ENCODE data around the gene PCYT1A. TPM values are rescaled to one million over a fixed set of nuclear protein-coding genes. Genes with fewer than 3 reads are reported as not detected.

PCYT1A gene
- total RNA-seq, 1 donor from 2014 or later = 54.6 TPM

DNA sequence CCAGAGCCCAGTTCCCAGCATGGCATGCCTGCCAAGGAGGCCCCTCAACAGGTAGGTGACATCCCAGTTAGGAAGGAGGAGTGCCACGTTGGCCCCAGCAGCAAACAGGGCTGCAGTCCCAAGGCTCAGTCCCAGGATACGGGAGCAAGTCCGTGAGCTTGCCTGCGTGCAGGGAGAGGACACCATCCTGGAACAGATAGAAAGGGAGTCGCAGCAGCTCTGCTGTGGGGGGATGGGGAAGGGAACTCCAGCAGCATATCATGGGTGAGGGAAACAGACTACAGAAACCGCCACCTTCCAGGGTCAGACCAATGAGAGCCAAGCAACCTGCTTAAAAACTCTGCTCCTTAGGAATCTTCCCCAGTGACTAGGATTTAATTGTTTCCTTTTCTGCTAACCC lies 39.9 kb upstream of the PCYT1A start:
- Mint-ChIP-seq H3K36me3 (ENCODE audit: low read depth) (no peaks in the 10 kb centered on the region), H3K27ac (no peak overlapping the region)

DNA sequence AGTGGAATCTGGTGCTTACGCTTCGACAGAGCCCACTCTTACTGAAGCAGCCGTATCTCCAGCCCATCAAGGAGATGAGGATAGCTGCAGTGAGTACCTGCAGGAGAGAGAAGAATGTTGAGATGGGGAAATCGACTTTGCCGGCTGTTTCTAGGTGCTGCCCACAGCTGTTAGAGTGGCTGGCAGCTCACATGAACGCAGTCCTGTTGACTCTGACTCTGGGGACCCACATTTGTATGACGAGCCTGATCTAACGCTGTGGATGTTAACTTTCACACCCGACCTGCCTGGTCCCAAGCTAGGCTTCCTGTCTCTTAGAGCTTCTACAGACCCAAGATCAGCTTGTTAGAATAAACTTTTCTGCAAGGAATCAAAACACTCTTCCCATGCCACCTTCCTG lies 39.4 kb upstream of the PCYT1A start:
- H3K4me1 Mint-ChIP-seq = no peaks in the 10 kb centered on the region
- ATAC-seq (ENCODE audit: low read depth) = no peak
- TF ChIP-seq, protein P1, sequence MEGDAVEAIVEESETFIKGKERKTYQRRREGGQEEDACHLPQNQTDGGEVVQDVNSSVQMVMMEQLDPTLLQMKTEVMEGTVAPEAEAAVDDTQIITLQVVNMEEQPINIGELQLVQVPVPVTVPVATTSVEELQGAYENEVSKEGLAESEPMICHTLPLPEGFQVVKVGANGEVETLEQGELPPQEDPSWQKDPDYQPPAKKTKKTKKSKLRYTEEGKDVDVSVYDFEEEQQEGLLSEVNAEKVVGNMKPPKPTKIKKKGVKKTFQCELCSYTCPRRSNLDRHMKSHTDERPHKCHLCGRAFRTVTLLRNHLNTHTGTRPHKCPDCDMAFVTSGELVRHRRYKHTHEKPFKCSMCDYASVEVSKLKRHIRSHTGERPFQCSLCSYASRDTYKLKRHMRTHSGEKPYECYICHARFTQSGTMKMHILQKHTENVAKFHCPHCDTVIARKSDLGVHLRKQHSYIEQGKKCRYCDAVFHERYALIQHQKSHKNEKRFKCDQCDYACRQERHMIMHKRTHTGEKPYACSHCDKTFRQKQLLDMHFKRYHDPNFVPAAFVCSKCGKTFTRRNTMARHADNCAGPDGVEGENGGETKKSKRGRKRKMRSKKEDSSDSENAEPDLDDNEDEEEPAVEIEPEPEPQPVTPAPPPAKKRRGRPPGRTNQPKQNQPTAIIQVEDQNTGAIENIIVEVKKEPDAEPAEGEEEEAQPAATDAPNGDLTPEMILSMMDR (IDR thresholded peaks at IDR 0.05) = no peak
- POLR2A ChIA-PET = no interaction called here
- no peak for DNase-seq
- no peak overlapping the region for H3K4me3 Mint-ChIP-seq
- CTCF ChIA-PET = no interaction called here
- intact Hi-C loops (cut with micrococcal nuclease) = no loop called here
- H3K9me3 Mint-ChIP-seq = no peaks in the 10 kb centered on the region
- no peaks in the 10 kb centered on the region for H3K27me3 Mint-ChIP-seq
- H3K27ac Mint-ChIP-seq = no peak overlapping the region
- H3K36me3 Mint-ChIP-seq (ENCODE audit: low read depth) = no peaks in the 10 kb centered on the region

More for the DNA sequence above, 39.9 kb upstream of the PCYT1A start:
- DNase-seq = no peak
- ATAC-seq (ENCODE audit: low read depth) = no peak
- Mint-ChIP-seq H3K4me1 (no peaks in the 10 kb centered on the region), H3K4me3 (no peak overlapping the region), H3K9me3 (no peaks in the 10 kb centered on the region), H3K27me3 (no peaks in the 10 kb centered on the region)
- ChIA-PET CTCF (no interaction called here), POLR2A (no interaction called here)
- TF ChIP-seq, protein P1 (IDR thresholded peaks at IDR 0.05) = no peak
- intact Hi-C loops (cut with micrococcal nuclease) = no loop called here

DNA sequence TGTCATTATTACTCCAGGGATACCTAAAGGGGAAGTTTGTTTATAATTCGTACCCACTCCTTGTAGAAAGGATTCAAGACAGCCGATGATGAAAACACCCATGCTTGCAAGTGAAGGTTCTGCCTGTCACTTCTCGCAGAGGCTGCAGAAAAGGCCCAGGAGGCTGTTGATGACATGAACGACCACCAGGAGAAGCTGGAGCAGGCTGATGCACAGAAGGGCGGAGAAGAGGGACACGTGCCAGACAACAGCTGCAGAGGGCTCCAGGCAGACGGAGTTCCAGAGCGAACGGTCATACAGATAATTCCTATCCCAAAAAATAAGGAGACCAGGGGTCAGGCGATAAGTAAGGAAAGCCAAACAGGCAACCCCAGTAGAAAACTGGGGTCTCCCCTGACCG lies 36.2 kb upstream of the PCYT1A start:
- H3K27ac Mint-ChIP-seq = no peak overlapping the region

DNA sequence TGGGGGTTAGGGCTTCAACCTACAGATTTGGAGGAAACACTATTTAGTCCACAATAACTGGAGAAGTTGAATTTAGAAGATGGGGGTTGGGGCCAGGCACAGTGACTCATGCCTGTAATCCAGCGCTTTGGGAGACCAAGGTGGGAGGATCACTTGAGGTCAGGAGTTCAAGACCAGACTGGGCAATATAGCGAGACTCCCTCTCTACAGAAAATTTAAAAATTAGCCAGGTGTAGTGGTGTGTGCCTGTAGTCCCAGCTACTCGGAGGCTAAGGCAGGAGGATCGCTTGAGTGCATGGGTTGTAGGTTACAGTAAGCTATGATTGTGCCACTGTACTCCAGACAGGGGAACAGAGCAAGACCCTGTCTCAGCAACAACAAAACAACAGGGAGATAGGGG lies 35.5 kb upstream of the PCYT1A start:
- POLR2A ChIA-PET = no interaction called here
- H3K27me3 Mint-ChIP-seq = no peaks in the 10 kb centered on the region
- H3K9me3 Mint-ChIP-seq = no peaks in the 10 kb centered on the region
- ATAC-seq (ENCODE audit: low read depth) = no peak
- no peak overlapping the region for H3K4me3 Mint-ChIP-seq
- intact Hi-C loops (cut with micrococcal nuclease) = no loop called here
- CTCF ChIA-PET = no interaction called here
- H3K36me3 Mint-ChIP-seq (ENCODE audit: low read depth) = peaks cover under 1% of the 10 kb centered on the region
- no peak for DNase-seq
- no peak overlapping the region for H3K27ac Mint-ChIP-seq
- TF ChIP-seq, protein P1 (IDR thresholded peaks at IDR 0.05) = no peak
- peaks cover 2% of the 10 kb centered on the region for H3K4me1 Mint-ChIP-seq

More for the DNA sequence above, 36.2 kb upstream of the PCYT1A start:
- TF ChIP-seq, protein P1 (IDR thresholded peaks at IDR 0.05) = no peak
- DNase-seq (no peak), ATAC-seq (ENCODE audit: low read depth) (no peak)
- CTCF ChIA-PET = no interaction called here
- Mint-ChIP-seq H3K9me3 (no peaks in the 10 kb centered on the region), H3K4me1 (peaks cover 2% of the 10 kb centered on the region), H3K27me3 (no peaks in the 10 kb centered on the region), H3K36me3 (ENCODE audit: low read depth) (no peaks in the 10 kb centered on the region), H3K4me3 (no peak overlapping the region)
- intact Hi-C loops (cut with micrococcal nuclease) = no loop called here
- POLR2A ChIA-PET = no interaction called here

DNA sequence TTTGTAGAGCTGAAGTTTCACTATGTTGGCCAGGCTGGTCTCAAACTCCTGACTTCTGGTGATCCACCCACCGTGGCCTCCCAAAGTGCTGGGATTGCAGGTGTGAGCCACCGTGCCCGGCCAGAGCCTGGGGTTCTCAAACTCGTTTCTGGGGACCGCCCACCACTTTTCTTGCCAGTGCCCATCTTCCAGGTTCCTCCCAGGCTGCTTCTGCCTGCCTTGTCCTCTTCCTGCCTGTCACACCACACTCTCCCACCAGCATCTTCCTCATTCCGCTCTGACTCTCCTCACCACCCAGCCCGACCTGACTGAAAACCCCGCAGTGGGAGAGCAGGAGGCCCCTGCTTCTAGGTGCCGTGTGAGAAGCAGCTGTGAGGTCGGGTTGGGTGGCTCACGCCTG lies 33.6 kb upstream of the PCYT1A start:
- ATAC-seq (ENCODE audit: low read depth) (no peak), DNase-seq (no peak)
- Mint-ChIP-seq H3K27ac (no peak overlapping the region), H3K4me1 (peaks cover 2% of the 10 kb centered on the region), H3K27me3 (no peaks in the 10 kb centered on the region), H3K4me3 (no peak overlapping the region), H3K9me3 (no peaks in the 10 kb centered on the region), H3K36me3 (ENCODE audit: low read depth) (peaks cover 4% of the 10 kb centered on the region)
- intact Hi-C loops (cut with micrococcal nuclease) = no loop called here
- TF ChIP-seq, protein P1 (IDR thresholded peaks at IDR 0.05) = no peak
- ChIA-PET CTCF (no interaction called here), POLR2A (no interaction called here)

Data from activated B cell treated with CpG ODN at 0.5 μM for 24 hours (primary cell).